GM10266 (cell line): ENCODE results near the gene MICOS13.

Source experiments
- DNase-seq: peaks from one replicate; pipeline ENCODE4 v3.0.0; 2012; ENCODE audit errors: extremely low spot score
- CTCF ChIP-seq: IDR thresholded peaks from 2 replicates; pipeline ENCODE4 v1.5.1; 2012; ENCODE audit warnings: mild to moderate bottlenecking, low read depth; ENCODE audit not compliant: control insufficient read depth, insufficient read depth; ENCODE audit errors: missing control alignments

Gene MICOS13

GRCh38 chr19:5632241-5632612 is 48.1 kb downstream of the MICOS13 start:
- DNase-seq, result no peak
- no peak for TF ChIP-seq CTCF

DNA sequence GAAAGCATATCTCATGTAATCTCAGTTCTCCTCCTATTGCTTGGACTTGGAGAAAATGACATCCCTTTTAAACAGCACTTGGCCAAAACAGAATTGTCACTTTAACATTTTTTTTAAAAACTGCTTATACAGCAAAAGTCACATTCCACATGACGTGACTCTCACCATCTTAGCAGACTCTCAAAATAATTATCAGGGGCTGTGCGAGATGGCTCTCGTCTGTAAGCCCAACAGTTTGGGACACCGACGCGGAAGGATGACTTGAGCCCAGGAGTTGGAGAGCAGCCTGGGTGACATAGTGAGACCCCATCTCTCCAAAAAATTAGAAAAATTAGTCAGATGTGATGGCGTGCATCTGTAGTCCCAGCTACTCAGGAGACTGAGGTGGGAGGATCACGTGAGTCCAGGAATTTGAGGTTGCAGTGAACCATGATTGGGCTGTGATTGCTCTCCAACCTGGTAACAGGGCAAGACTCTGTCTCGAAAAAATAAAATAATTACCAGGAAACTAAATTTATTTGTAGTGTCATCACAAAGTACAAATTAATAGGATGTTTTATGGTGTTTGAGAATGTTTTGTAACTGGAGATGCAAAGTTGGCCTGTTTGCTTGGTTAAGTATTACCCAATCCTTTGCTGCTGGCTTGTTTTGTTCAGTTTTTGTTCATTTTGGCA is 48.6 kb downstream of the MICOS13 start:
- no peak for DNase-seq
- TF ChIP-seq CTCF, result no peak

- TF ChIP-seq CTCF, result no peak
- no peak for DNase-seq
Measured at GRCh38 chr19:5628919-5629481, 51.3 kb downstream of the MICOS13 start.

GRCh38 chr19:5628461-5628860 is 51.9 kb downstream of the MICOS13 start:
- TF ChIP-seq CTCF, result no peak
- DNase-seq, result no peak
